Aorta (tissue), 5 donors: Measurements from ENCODE around the gene XAB2. TPM values are rescaled to one million over a fixed set of nuclear protein-coding genes. Genes with fewer than 3 reads are reported as not detected.

Experiments used
- ATAC-seq: fragments of 200-7000 bp; cut with Tn5 transposase; one replicate; pipeline ENCODE4 v1.9.1; 2022; ENCODE audit warnings: moderate library complexity; ENCODE audit not compliant: low FRiP score
- DNase-seq, 2 donors: peaks; one replicate each; pipeline ENCODE4 v3.0.0-alpha.2; 2020
- H3K27ac ChIP-seq, 2 donors: one replicate each; pipeline ENCODE4 v1.5.1; 2013; ENCODE audit warnings: low read length in 2 of 2, mild to moderate bottlenecking in 2 of 2, moderate library complexity in 2 of 2, control low read depth in 1 of 2, inconsistent platforms in 1 of 2, low read depth in 1 of 2
- H3K27me3 ChIP-seq, 2 donors: one replicate each; pipeline ENCODE4 v1.6.1; 2013; ENCODE audit warnings: control low read depth in 1 of 2, low read length in 1 of 2, mild to moderate bottlenecking in 1 of 2, moderate library complexity in 1 of 2; ENCODE audit not compliant: insufficient read depth in 2 of 2, control insufficient read depth in 1 of 2
- H3K36me3 ChIP-seq, 2 donors: one replicate each; pipeline ENCODE4 v1.6.1; 2013; ENCODE audit warnings: control low read depth in 1 of 2, low read length in 1 of 2, mild to moderate bottlenecking in 1 of 2; ENCODE audit not compliant: insufficient read depth in 2 of 2, control insufficient read depth in 1 of 2
- H3K4me1 ChIP-seq, 2 donors: one replicate each; pipeline ENCODE4 v1.6.1; 2013; ENCODE audit warnings: low read length in 2 of 2, control low read depth in 1 of 2, mild to moderate bottlenecking in 1 of 2, moderate library complexity in 1 of 2; ENCODE audit not compliant: insufficient read depth in 2 of 2, control insufficient read depth in 1 of 2
- H3K4me3 ChIP-seq, 2 donors: one replicate each; pipeline ENCODE4 v1.5.1; 2013; ENCODE audit warnings: low read length in 2 of 2, control low read depth in 1 of 2, mild to moderate bottlenecking in 1 of 2
- H3K9me3 ChIP-seq: one replicate; pipeline ENCODE4 v1.6.1; 2013; ENCODE audit warnings: mild to moderate bottlenecking, low read length; ENCODE audit not compliant: control insufficient read depth
- WGBS, 2 donors: extraction: QIAGEN DNeasy Blood & Tissue Kit; methylation state at CpG; one replicate each; pipeline ENCODE4 v1.1.7; 2013; 5-methylcytosine and 5-hydroxymethylcytosine counted together
- intact Hi-C, 2 donors: fragments of 100-400 bp; cut with DNase I; formaldehyde crosslinking; loops; one replicate each; pipeline versions ENCODE4 v1.14.2 to v1.15.0; 2022
- polyA plus RNA-seq, 2 donors: library from polyadenylated mRNA; stranded (reverse); fragments of 200-250 nt; gene quantifications; one replicate each; pipeline ENCODE4 v1.2.3, GENCODE V29; 2013
- total RNA-seq, 2 donors: library from RNA; stranded (reverse); fragmentation: NEBNext Ultra II Directional; extraction: Animal tissue kit (Norgen Biotek cat#: 25700); gene quantifications; one replicate each; pipeline ENCODE4 v1.2.1, GENCODE V29; 2021
- donor health status: healthy with polysubstance abuse.
- donor health status: Bipolar disorder and iron deficiency.
- donor health status: DM: no; HTN: no; CAD: no.
- donor health status: DM: no; HTN: no; CAD: no.
- donor health status: DM: yes; HTN: yes; CAD: no.

Gene XAB2
- total and polyA plus RNA-seq, 4 donors, result 17.0 to 93.8 (median 29.7) TPM

- intact Hi-C loops, result no loop called here
- ATAC-seq (no peak), DNase-seq (no peak)
- Histone ChIP-seq H3K36me3 (no peaks in the 10 kb centered on the region), H3K9me3 (no peaks in the 10 kb centered on the region), H3K27ac (no peak overlapping the region), H3K27me3 (no peaks in the 10 kb centered on the region), H3K4me1 (no peaks in the 10 kb centered on the region), H3K4me3 (no peak overlapping the region)
- 95 to 96% methylated on average over 13 of the region's 13 CpGs for WGBS, 2 donors
These were observed 10.6 kb upstream of the XAB2 start for GRCh38 chr19:7639863-7640348.

- Histone ChIP-seq H3K36me3 (no peaks in the 10 kb centered on the region), H3K9me3 (no peaks in the 10 kb centered on the region), H3K27me3 (no peaks in the 10 kb centered on the region), H3K27ac (no peak overlapping the region), H3K4me1 (no peaks in the 10 kb centered on the region), H3K4me3 (no peak overlapping the region)
- intact Hi-C loops, result no loop called here
- 60 to 70% methylated on average over 12 of the region's 12 CpGs for WGBS, 2 donors
- ATAC-seq (no peak), DNase-seq (no peak)
These were observed 9.6 kb upstream of the XAB2 start for GRCh38 chr19:7638802-7639465.

- peak in 1 of 2 donors; percentile 73 for DNase-seq
- 40 to 44% methylated on average over 25 to 30 of the region's 30 CpGs for WGBS, 2 donors
- intact Hi-C loops, result no loop called here
- no peaks in the 10 kb centered on the region for H3K36me3 ChIP-seq
- no peaks in the 10 kb centered on the region for H3K27me3 ChIP-seq
- H3K4me3 ChIP-seq, result no peak overlapping the region
- ATAC-seq, result no peak
- no peak overlapping the region for H3K27ac ChIP-seq
- no peaks in the 10 kb centered on the region for H3K4me1 ChIP-seq
- no peaks in the 10 kb centered on the region for H3K9me3 ChIP-seq
These were observed 8.3 kb upstream of the XAB2 start for GRCh38 chr19:7637374-7638256.

GRCh38 chr19:7636691-7637373, 7.5 kb upstream of the XAB2 start, which contains the start of gene STXBP2:
Gene STXBP2, plus strand, starts transcription at chr19:7637110. Its CDS starts 40 bp downstream, at chr19:7637150.
- no peaks in the 10 kb centered on the region for H3K36me3 ChIP-seq
- intact Hi-C loops, result no loop called here
- no peak within 1 kb of the TSS for H3K4me3 ChIP-seq
- H3K9me3 ChIP-seq, result no peaks in the 10 kb centered on the region
- H3K27me3 ChIP-seq, result no peaks in the 10 kb centered on the region
- peak; percentile 77 to 86 for DNase-seq
- ATAC-seq, result peak; percentile 67
- 8 to 9% methylated on average over 52 to 61 of the region's 61 CpGs for WGBS, 2 donors
- no peaks in the 10 kb centered on the region for H3K4me1 ChIP-seq
- no peak within 1 kb of the TSS for H3K27ac ChIP-seq

GRCh38 chr19:7636317-7636690, 7.0 kb upstream of the XAB2 start:
- no peak overlapping the region for H3K27ac ChIP-seq

GRCh38 chr19:7635670-7636069, 6.3 kb upstream of the XAB2 start:
- ATAC-seq (no peak), DNase-seq (no peak)
- Histone ChIP-seq H3K36me3 (no peaks in the 10 kb centered on the region), H3K27ac (no peak overlapping the region), H3K9me3 (no peaks in the 10 kb centered on the region), H3K27me3 (no peaks in the 10 kb centered on the region), H3K4me1 (no peaks in the 10 kb centered on the region), H3K4me3 (no peak overlapping the region)
- 43 to 46% methylated on average over 6 of the region's 6 CpGs for WGBS, 2 donors
- intact Hi-C loops, result no loop called here

More at GRCh38 chr19:7636317-7636690, 7.0 kb upstream of the XAB2 start:
- Histone ChIP-seq H3K9me3 (no peaks in the 10 kb centered on the region), H3K4me3 (no peak overlapping the region), H3K27me3 (no peaks in the 10 kb centered on the region), H3K4me1 (no peaks in the 10 kb centered on the region), H3K36me3 (no peaks in the 10 kb centered on the region)
- intact Hi-C loops, result no loop called here
- 60 to 62% methylated on average over 16 of the region's 16 CpGs for WGBS, 2 donors
- ATAC-seq (no peak), DNase-seq (no peak)

GRCh38 chr19:7633698-7634097, 4.4 kb upstream of the XAB2 start, which contains the start of gene PCP2:
Gene PCP2, minus strand, starts transcription at chr19:7633719. Its CDS starts 262 bp downstream, at chr19:7633457.
- Histone ChIP-seq H3K9me3 (no peaks in the 10 kb centered on the region), H3K36me3 (no peaks in the 10 kb centered on the region), H3K27me3 (no peaks in the 10 kb centered on the region), H3K27ac (no peak within 1 kb of the TSS), H3K4me3 (no peak within 1 kb of the TSS), H3K4me1 (peaks cover 0 to 3% of the 10 kb centered on the region in 2 donors)
- 40 to 66% methylated on average over 1 to 2 of the region's 2 CpGs for WGBS, 2 donors
- ATAC-seq (no peak), DNase-seq (no peak)
- intact Hi-C loops, result no loop called here

- intact Hi-C loops, result no loop called here
- Histone ChIP-seq H3K4me3 (no peak overlapping the region), H3K36me3 (no peaks in the 10 kb centered on the region), H3K9me3 (no peaks in the 10 kb centered on the region), H3K4me1 (peaks cover 0 to 3% of the 10 kb centered on the region in 2 donors), H3K27ac (no peak overlapping the region), H3K27me3 (no peaks in the 10 kb centered on the region)
- 90 to 92% methylated on average over 40 of the region's 40 CpGs for WGBS, 2 donors
- no peak for DNase-seq
- ATAC-seq, result no peak
These were observed 3.2 kb upstream of the XAB2 start for GRCh38 chr19:7632340-7633203.
